GM10847 (cell line): Measurements from ENCODE around the gene RLIM.

Experiments used
- POLR2A ChIP-seq: IDR thresholded peaks from 2 replicates; pipeline ENCODE4 v1.6.1; 2011; ENCODE audit not compliant: insufficient read length; ENCODE audit errors: extremely low read depth

The RLIM gene, protein sequence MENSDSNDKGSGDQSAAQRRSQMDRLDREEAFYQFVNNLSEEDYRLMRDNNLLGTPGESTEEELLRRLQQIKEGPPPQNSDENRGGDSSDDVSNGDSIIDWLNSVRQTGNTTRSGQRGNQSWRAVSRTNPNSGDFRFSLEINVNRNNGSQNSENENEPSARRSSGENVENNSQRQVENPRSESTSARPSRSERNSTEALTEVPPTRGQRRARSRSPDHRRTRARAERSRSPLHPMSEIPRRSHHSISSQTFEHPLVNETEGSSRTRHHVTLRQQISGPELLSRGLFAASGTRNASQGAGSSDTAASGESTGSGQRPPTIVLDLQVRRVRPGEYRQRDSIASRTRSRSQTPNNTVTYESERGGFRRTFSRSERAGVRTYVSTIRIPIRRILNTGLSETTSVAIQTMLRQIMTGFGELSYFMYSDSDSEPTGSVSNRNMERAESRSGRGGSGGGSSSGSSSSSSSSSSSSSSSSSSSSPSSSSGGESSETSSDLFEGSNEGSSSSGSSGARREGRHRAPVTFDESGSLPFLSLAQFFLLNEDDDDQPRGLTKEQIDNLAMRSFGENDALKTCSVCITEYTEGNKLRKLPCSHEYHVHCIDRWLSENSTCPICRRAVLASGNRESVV

GRCh38 chrX:74614093-74614909 is at the start of gene RLIM:
RLIM (minus strand) TSS chrX:74614624; CDS start chrX:74595977, 18,647 bp downstream.
- TF ChIP-seq POLR2A = peak; percentile 46

DNA sequence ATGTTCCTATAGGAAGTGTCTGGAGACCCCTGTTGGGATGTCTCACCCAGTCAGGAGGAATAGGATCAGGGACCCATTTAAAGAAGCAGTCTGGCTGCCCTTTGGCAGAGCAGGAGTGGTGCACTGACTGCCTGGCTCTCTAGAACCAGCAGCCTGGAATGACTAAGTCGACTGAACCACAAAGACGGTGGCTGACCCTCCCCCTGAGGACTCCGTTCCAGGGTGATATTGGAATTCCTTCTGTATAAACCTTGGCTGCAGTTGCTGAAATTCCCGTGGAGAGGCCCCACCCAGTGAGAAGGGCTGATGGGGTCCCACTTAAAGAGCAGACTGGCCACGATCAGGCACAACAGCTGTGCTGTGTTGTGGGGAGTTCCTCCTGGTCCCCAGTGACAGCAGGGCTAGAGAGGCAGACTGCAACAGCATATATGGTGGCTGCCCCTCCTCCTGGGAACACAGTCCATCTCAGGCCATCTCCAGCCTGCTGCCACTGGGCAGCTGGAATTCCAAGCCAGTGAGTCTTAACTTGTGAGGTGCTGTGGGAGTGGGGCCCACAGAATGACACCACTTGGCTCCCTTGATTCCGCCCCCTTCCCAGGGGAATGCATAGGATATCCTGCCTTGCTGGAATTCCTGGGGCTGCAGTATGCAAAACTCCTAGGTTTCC is 41.8 kb upstream of the RLIM start:
- no peak for TF ChIP-seq POLR2A

DNA sequence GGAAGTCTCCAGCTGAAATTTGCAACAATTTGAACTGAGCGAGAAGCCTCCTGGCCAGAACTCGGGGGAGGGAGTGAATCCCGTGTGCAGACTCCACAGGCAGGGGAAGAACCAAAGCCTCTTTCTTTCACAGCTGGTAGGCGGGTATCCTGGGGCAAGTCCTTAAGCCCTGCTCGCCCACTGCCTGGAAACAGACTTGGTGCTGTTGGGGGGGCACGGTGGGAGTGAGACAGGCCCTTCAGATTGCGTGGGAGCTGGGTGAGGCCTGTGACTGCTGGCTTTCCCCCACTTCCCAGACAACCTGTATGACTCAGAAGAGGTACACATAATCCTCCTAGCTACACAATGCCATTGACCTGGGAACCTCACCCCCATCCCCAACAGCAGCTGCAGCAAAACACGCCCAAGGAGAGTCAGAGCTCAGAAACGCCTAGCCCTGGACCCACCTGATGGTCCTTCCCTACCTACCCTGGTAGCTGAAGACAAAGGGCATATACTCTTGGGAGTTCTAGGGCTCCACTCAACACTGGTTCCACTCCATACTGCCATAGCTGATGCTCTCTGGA is 22.4 kb upstream of the RLIM start:
- no peak for TF ChIP-seq POLR2A

- TF ChIP-seq POLR2A = no peak
These were observed 893 bp downstream of the RLIM start for GRCh38 chrX:74613370-74614092.

DNA sequence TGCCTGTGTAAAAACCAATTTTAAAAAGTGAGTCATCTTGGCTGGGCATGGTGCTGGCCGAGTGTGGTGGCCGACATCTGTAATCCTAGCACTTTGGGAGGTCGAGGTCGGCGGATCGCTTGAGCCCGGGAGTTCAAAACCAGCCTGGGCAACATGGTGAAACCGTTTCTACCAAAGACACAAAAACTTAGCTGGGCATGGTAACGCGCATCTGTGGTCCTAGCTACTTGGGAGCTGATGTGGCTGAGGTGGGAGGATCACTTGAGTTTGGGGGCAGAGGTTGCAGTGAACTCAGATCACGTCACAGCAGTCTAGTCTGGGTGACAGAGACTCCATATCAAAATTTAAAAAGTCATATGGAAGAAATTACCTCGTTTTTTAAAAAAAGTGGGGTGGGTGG is 7.6 kb downstream of the RLIM start:
- TF ChIP-seq POLR2A = no peak

DNA sequence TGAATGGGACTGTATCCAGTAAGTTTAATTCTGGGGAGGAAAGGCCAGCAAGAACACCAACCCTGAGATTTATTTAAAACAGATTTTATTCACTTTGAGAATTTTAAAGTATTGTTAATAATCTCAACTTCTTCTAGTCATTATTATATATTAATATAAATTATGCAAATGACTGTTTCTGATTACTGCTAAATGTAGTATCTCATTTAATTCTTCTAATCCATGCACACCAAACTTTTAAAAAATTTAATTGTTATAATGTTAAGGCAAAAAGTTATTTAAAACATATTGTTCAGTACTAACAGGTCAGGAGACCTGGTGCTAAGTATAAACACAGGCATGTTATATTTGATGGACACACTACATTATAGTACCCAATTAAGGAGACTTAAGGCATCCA is 8.1 kb downstream of the RLIM start:
- TF ChIP-seq POLR2A = no peak

- TF ChIP-seq POLR2A = no peak
These were observed 11.4 kb downstream of the RLIM start for GRCh38 chrX:74603040-74603439.

- no peak for TF ChIP-seq POLR2A
These were observed 12.3 kb downstream of the RLIM start for GRCh38 chrX:74602142-74602541.

DNA sequence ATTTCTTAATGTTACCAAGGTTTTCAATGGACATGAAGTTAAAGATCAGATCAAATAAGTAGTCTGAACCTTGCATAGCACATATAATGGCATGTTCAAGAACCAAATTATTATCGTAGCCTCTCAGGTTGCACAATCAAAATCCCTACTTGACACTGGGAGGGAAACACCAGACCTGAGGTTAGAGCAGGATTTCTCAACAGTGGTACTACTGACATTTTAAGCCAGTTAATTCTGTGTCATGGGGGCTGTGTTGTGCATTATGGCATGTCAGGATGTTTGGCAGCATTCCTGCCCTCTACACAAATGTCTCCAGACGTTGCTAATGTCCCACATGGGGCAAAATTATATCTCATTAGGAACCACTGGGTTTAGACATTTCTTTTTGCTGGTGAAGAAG is 20.8 kb downstream of the RLIM start:
- no peak for TF ChIP-seq POLR2A

- TF ChIP-seq POLR2A = no peak
These were observed 28.7 kb downstream of the RLIM start for GRCh38 chrX:74585766-74586165.

DNA sequence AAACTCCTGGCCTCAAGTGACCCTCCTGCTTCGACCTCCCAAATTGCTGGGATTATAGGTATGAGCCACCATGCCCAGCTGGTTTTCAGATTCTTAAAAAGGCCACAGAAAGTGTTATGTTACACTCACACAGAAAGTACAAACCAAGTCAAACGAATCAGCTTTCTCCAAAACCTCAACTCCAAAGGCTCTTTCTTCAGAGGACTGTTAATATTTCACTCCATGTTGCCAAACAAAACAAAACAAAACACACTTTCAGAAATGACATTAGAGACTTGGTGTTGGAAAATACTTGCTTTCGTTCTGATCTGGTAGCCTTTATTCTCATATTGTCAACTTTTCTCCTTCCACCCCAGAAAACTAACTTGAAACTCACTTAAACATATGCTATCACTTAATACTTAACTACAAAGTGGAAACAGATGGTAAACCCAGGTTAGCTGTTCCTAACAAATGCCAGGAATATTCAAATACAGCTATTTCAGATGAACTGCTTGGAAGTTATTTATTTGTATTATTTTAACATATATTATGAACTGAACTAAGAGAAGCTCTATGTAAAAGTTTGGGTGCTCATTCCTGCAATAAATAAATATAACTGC is 34.7 kb downstream of the RLIM start:
- TF ChIP-seq POLR2A = no peak

DNA sequence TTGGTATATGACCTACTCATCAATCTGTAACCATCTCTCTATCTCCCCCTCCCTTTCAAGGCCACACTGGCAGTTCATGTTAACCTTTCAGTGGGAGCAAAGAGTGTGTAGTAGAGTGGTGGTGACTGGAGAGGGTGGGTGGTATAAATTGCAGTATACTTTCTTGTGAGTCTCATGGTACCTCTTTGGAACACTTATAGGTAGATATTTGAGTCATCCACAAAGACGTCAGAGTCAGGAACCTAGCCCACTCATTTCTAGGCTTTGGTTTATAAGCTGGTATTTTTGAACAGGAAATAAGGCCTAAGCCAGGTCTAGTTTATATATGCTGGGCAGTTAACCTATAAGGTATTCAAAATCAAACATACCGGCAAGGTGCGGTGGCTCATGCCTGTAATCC is 36.3 kb downstream of the RLIM start:
- TF ChIP-seq POLR2A = no peak

GRCh38 chrX:74557378-74557777 is 57.0 kb downstream of the RLIM start:
- no peak for TF ChIP-seq POLR2A

GRCh38 chrX:74551934-74552333 is 62.5 kb downstream of the RLIM start:
- no peak for TF ChIP-seq POLR2A
